GM23338 (cell line): ENCODE data around the gene TENM3.

Experiments used
- EZH2 ChIP-seq: fragments of 200-600 bp; sonication (generic); IDR thresholded peaks from one replicate; pipeline ENCODE4 v1.8.0; 2017; ENCODE audit warnings: antibody characterized with exemption, mild to moderate bottlenecking, low read depth; ENCODE audit not compliant: unreplicated experiment
- TF ChIP-seq, protein P1 (sequence below), 2 experiments: fragments of 200-600 bp in 1 of 2; sonication (generic) in 1 of 2; conservative IDR thresholded peaks; 2 replicates each; pipeline versions ENCODE4 v1.5.1 to v1.6.1; 2016 to 2017; ENCODE audit warnings: antibody characterized with exemption in 2 of 2, low read depth in 2 of 2, mild to moderate bottlenecking in 2 of 2, moderate library complexity in 1 of 2

DNA sequence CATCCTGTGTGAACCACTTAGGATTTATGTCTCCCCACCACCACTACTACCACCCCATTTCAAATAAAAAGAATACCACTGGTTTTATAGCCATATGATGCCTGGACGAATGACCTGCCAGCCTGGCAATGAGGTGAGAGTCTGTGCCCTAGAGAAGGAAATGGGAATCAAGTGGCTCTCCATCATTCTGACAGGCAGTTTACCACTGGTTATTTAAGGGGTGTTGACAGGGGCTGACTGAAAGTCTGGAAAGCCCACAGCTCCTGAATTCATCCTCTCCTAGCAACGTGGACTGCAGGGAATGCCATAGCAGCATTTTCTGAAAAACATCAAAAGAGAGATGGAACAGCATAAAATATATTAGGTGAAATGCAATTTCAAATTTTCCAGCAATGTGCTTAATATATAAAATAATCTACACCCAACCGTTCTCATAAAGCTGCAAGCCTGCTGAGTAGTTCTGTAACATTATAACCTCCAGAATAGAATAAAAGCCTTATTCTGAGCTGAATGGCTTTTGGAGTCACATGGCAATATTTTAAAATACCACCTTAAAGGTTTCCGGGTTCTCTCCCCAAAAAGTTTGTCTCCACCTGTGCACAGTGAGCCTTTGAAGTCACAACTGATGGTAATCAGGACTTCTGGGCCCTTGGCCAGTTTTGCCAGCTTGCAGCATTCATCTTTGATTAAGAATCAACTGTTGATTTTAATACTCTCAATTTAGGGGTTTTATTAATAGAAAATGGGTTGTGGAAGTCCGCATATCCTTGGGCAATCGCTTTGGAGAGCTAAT is 552.4 kb downstream of the TENM3 start:
- TF ChIP-seq, protein P1, sequence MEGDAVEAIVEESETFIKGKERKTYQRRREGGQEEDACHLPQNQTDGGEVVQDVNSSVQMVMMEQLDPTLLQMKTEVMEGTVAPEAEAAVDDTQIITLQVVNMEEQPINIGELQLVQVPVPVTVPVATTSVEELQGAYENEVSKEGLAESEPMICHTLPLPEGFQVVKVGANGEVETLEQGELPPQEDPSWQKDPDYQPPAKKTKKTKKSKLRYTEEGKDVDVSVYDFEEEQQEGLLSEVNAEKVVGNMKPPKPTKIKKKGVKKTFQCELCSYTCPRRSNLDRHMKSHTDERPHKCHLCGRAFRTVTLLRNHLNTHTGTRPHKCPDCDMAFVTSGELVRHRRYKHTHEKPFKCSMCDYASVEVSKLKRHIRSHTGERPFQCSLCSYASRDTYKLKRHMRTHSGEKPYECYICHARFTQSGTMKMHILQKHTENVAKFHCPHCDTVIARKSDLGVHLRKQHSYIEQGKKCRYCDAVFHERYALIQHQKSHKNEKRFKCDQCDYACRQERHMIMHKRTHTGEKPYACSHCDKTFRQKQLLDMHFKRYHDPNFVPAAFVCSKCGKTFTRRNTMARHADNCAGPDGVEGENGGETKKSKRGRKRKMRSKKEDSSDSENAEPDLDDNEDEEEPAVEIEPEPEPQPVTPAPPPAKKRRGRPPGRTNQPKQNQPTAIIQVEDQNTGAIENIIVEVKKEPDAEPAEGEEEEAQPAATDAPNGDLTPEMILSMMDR (conservative IDR thresholded peaks at IDR 0.05; ENCODE audit: low read depth in 2 of 2): no peak
- TF ChIP-seq EZH2: no peak
